ENCODE data around the gene NECTIN4.
A peak's percentile ranks its signal among the peaks of the same experiment; 100 is the strongest.

The NECTIN4 gene

GRCh38 chr1:161111117-161111516 lies 21.8 kb upstream of the NECTIN4 start:
- DNase-seq (ENCODE audit: low read depth in 2 of 2): no peak

GRCh38 chr1:161106431-161106830 lies 17.1 kb upstream of the NECTIN4 start:
- DNase-seq (ENCODE audit: low read depth in 2 of 2): no peak
- no peak overlapping the region for H3K4me3 ChIP-seq (replicated peaks in 1 of 2; ENCODE audit: low read depth in 2 of 2, low read length in 2 of 2)

More at GRCh38 chr1:161111117-161111516, 21.8 kb upstream of the NECTIN4 start:
- no peak for TF ChIP-seq CTCF (IDR thresholded peaks at IDR 0.05; ENCODE audit: low read depth, low read length)
- no peak overlapping the region for H3K4me3 ChIP-seq (replicated peaks in 1 of 2; ENCODE audit: low read depth in 2 of 2, low read length in 2 of 2)

GRCh38 chr1:161100556-161100955 lies 11.2 kb upstream of the NECTIN4 start:
- no peak for DNase-seq (ENCODE audit: low read depth in 2 of 2)
- H3K4me3 ChIP-seq (replicated peaks in 1 of 2; ENCODE audit: low read depth in 2 of 2, low read length in 2 of 2): no peak overlapping the region
- TF ChIP-seq CTCF (IDR thresholded peaks at IDR 0.05; ENCODE audit: low read depth, low read length): no peak

More at GRCh38 chr1:161106431-161106830, 17.1 kb upstream of the NECTIN4 start:
- no peak for TF ChIP-seq CTCF (IDR thresholded peaks at IDR 0.05; ENCODE audit: low read depth, low read length)

- no peak for TF ChIP-seq CTCF (IDR thresholded peaks at IDR 0.05; ENCODE audit: low read depth, low read length)
- H3K4me3 ChIP-seq (replicated peaks in 1 of 2; ENCODE audit: low read depth in 2 of 2, low read length in 2 of 2): no peak overlapping the region
- DNase-seq (ENCODE audit: low read depth in 2 of 2): no peak
These were observed 9.9 kb upstream of the NECTIN4 start for GRCh38 chr1:161099090-161099802.

- DNase-seq (ENCODE audit: low read depth in 2 of 2): peak in 1 of 2 donors; percentile 78
- no peak for TF ChIP-seq CTCF (IDR thresholded peaks at IDR 0.05; ENCODE audit: low read depth, low read length)
- peak within 1 kb of the TSS; percentile 33 to 51 for H3K4me3 ChIP-seq (replicated peaks in 1 of 2; ENCODE audit: low read depth in 2 of 2, low read length in 2 of 2)
These were observed 9.1 kb upstream of the NECTIN4 start, which contains the start of gene KLHDC9 for GRCh38 chr1:161098210-161099068. TSS of gene KLHDC9 (plus strand) at chr1:161098361. CDS start at chr1:161098536, 175 bp downstream.

GRCh38 chr1:161096530-161096929 lies 7.2 kb upstream of the NECTIN4 start:
- DNase-seq (ENCODE audit: low read depth in 2 of 2): peak; percentile 87
- TF ChIP-seq CTCF (IDR thresholded peaks at IDR 0.05; ENCODE audit: low read depth, low read length): no peak
- no peak overlapping the region for H3K4me3 ChIP-seq (replicated peaks in 1 of 2; ENCODE audit: low read depth in 2 of 2, low read length in 2 of 2)

Measured in cardiac fibroblast (primary cell).